Measurements from ENCODE around the gene PFKP.

DNA sequence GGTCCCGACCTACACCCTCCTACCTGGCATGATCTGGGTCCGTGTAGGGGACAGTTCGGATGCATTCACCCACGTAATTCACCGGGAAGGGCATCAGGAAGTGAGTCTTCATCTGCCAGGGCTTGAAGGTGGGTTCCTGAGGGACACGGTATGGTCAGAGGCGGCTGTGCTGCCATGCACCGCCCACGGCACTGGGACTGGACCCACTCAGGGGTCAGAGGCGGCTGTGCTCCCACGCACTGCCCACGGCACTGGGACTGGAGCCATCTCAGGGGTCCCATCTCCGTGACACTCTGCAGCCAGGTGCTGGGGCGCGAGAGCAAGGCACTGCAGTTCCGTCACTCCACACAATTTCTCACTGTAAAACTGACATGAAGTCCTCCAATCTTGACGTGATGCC lies 76.0 kb downstream of the PFKP start:
- TF ChIP-seq YY1 (tag by site-specific recombination; IDR thresholded peaks at IDR 0.05) (no peak), ZBTB49 (tag by site-specific recombination; IDR thresholded peaks at IDR 0.05; ENCODE audit: low read depth) (no peak), ZNF223 (tag by site-specific recombination; IDR thresholded peaks at IDR 0.05) (no peak), ZNF416 (tag by site-specific recombination; IDR thresholded peaks at IDR 0.05) (no peak), ZNF140 (tag by site-specific recombination; IDR thresholded peaks at IDR 0.05) (no peak), ZNF24 (tag by site-specific recombination; IDR thresholded peaks at IDR 0.05) (no peak)

All from HEK293 (cell line).